H1 (cell line): ENCODE data around the gene SHCBP1. TPM values are rescaled to one million over a fixed set of nuclear protein-coding genes. Genes with fewer than 3 reads are reported as not detected.

ENCODE experiments used
- CTCF ChIA-PET: fragments of 300-600 bp; sonication (Branson Sonifier 250); formaldehyde crosslinking; loops from one replicate; lab custom pipeline; 2021; ENCODE audit not compliant: partially characterized antibody; lab: Charles Lee
- POLR2A ChIA-PET: fragments of 300-600 bp; sonication (Branson Sonifier 250); formaldehyde crosslinking; loops from one replicate; lab custom pipeline; 2021; ENCODE audit warnings: inconsistent platforms; ENCODE audit not compliant: partially characterized antibody; lab: Charles Lee
- DNase-seq, 2 experiments: peaks; one replicate each; pipeline versions ENCODE4 v3.0.0 to v3.0.0-alpha.2; 2010 to 2022; ENCODE audit warnings: low spot score in 2 of 2, low read depth in 1 of 2, mixed read lengths in 1 of 2
- FAIRE-seq: peaks from 2 replicates; lab custom pipeline; 2011; peaks lifted over from hg19 to GRCh38; lab: Jason Lieb, UNC
- H2AFZ ChIP-seq: 2 replicates; pipeline ENCODE4 v1.8.1; 2012; ENCODE audit warnings: low read length, inconsistent platforms
- H2AK5ac ChIP-seq: 2 replicates; pipeline ENCODE4 v1.6.1; 2013; ENCODE audit warnings: low read depth, low read length
- H2BK120ac ChIP-seq: replicated peaks from 2 replicates; pipeline ENCODE3; 2013; ENCODE audit warnings: low read depth, low read length, inconsistent platforms
- H2BK12ac ChIP-seq: 2 replicates; pipeline ENCODE4 v1.6.1; 2013; ENCODE audit warnings: low read depth, low read length
- H2BK15ac ChIP-seq: 2 replicates; pipeline ENCODE4 v1.6.1; 2013; ENCODE audit warnings: low read length
- H2BK20ac ChIP-seq: 2 replicates; pipeline ENCODE4 v1.6.1; 2013; ENCODE audit warnings: low read length
- H2BK5ac ChIP-seq: 2 replicates; pipeline ENCODE4 v1.6.1; 2013; ENCODE audit warnings: low read depth, low read length
- H3K14ac ChIP-seq: 2 replicates; pipeline ENCODE4 v1.6.1; 2013; ENCODE audit warnings: inconsistent platforms; ENCODE audit not compliant: insufficient read length
- H3K18ac ChIP-seq: 2 replicates; pipeline ENCODE4 v1.6.1; 2013; ENCODE audit warnings: low read length; ENCODE audit errors: extremely low read depth
- H3K23ac ChIP-seq: 2 replicates; pipeline ENCODE4 v1.6.1; 2013; ENCODE audit warnings: inconsistent platforms; ENCODE audit not compliant: insufficient read length
- H3K23me2 ChIP-seq: 2 replicates; pipeline ENCODE4 v1.6.1; 2013; ENCODE audit warnings: low read depth, low read length
- H3K27ac ChIP-seq: 2 replicates; pipeline ENCODE4 v1.6.1; 2011; ENCODE audit warnings: low read depth, low read length, inconsistent platforms
- H3K27me3 ChIP-seq, 4 experiments: replicated peaks in 1 of 4; 1 replicate in 1 of 4; 2 replicates in 3 of 4; pipeline versions ENCODE4 v1.6.1 to v1.8.1; 2011 to 2013; ENCODE audit warnings: low read length in 3 of 4, mild to moderate bottlenecking in 3 of 4, inconsistent platforms in 2 of 4, mixed read lengths in 2 of 4, moderate library complexity in 1 of 4; ENCODE audit not compliant: control insufficient read depth in 3 of 4, insufficient read depth in 3 of 4; ENCODE audit errors: extremely low read depth in 1 of 4
- H3K36me3 ChIP-seq, 4 experiments: 2 replicates each; pipeline versions ENCODE4 v1.6.1 to v1.8.1; 2011 to 2013; ENCODE audit warnings: mild to moderate bottlenecking in 4 of 4, low read length in 3 of 4, moderate library complexity in 2 of 4, control low read depth in 1 of 4, inconsistent platforms in 1 of 4; ENCODE audit not compliant: insufficient read depth in 4 of 4, control insufficient read depth in 2 of 4
- H3K4ac ChIP-seq: replicated peaks from 2 replicates; pipeline ENCODE3; 2013; ENCODE audit warnings: low read length, low read depth, mixed read lengths, inconsistent platforms; ENCODE audit not compliant: insufficient read length
- H3K4me1 ChIP-seq, 4 experiments: replicated peaks in 1 of 4; 1 replicate in 1 of 4; 2 replicates in 3 of 4; pipeline versions ENCODE4 v1.6.1 to v1.8.1; 2011 to 2013; ENCODE audit warnings: low read length in 3 of 4, inconsistent platforms in 2 of 4, mixed read lengths in 1 of 4; ENCODE audit not compliant: insufficient read depth in 4 of 4, control insufficient read depth in 3 of 4
- H3K4me2 ChIP-seq, 2 experiments: 2 replicates each; pipeline versions ENCODE4 v1.6.1 to v1.8.1; 2011 to 2013; ENCODE audit warnings: low read depth in 2 of 2, low read length in 2 of 2, control low read depth in 1 of 2, inconsistent platforms in 1 of 2, mild to moderate bottlenecking in 1 of 2; ENCODE audit not compliant: insufficient read depth in 1 of 2
- H3K4me3 ChIP-seq, 4 experiments: fragments of 200-600, 300-600 bp in 1 of 4; sonication (generic), shearing (Covaris generic), sonication (Bioruptor Twin) in 1 of 4; 2 replicates each; pipeline versions ENCODE4 v1.5.1 to v1.8.1; 2011 to 2016; ENCODE audit warnings: low read length in 4 of 4, low read depth in 3 of 4, control low read depth in 2 of 4, inconsistent platforms in 2 of 4, mild to moderate bottlenecking in 2 of 4, mixed read lengths in 1 of 4, moderate library complexity in 1 of 4; ENCODE audit not compliant: insufficient read depth in 2 of 4; ENCODE audit errors: extremely low read depth in 1 of 4
- H3K56ac ChIP-seq: replicated peaks from 2 replicates; pipeline ENCODE3; 2013; ENCODE audit warnings: low read depth, mild to moderate bottlenecking, mixed read lengths, low read length, inconsistent platforms; ENCODE audit not compliant: insufficient read length
- H3K79me1 ChIP-seq: 2 replicates; pipeline ENCODE4 v1.6.1; 2013; ENCODE audit warnings: low read depth, low read length, control low read depth
- H3K79me2 ChIP-seq, 2 experiments: 2 replicates each; pipeline versions ENCODE4 v1.6.1 to v1.8.1; 2012 to 2013; ENCODE audit warnings: low read length in 2 of 2, mild to moderate bottlenecking in 2 of 2, inconsistent platforms in 1 of 2; ENCODE audit not compliant: insufficient read depth in 2 of 2, control insufficient read depth in 1 of 2
- H3K9ac ChIP-seq, 4 experiments: replicated peaks in 1 of 4; 1 replicate in 1 of 4; 2 replicates in 3 of 4; pipeline versions ENCODE4 v1.6.1 to v1.8.1; 2011 to 2013; ENCODE audit warnings: low read depth in 3 of 4, low read length in 3 of 4, control low read depth in 2 of 4, mild to moderate bottlenecking in 2 of 4, moderate library complexity in 2 of 4, inconsistent platforms in 1 of 4; ENCODE audit errors: extremely low read depth in 1 of 4
- H3K9me3 ChIP-seq, 2 experiments: 2 replicates each; pipeline versions ENCODE4 v1.6.1 to v1.8.1; 2012 to 2013; ENCODE audit warnings: mild to moderate bottlenecking in 2 of 2, moderate library complexity in 2 of 2, control low read depth in 1 of 2, inconsistent platforms in 1 of 2, low read depth in 1 of 2, low read length in 1 of 2, mixed read lengths in 1 of 2; ENCODE audit not compliant: insufficient read depth in 2 of 2
- H4K20me1 ChIP-seq, 2 experiments: replicated peaks in 1 of 2; 2 replicates each; pipeline versions ENCODE3 to v1.8.1; 2011 to 2013; ENCODE audit warnings: inconsistent platforms in 2 of 2, low read length in 2 of 2, mild to moderate bottlenecking in 1 of 2; ENCODE audit not compliant: insufficient read depth in 2 of 2, control insufficient read depth in 1 of 2
- H4K5ac ChIP-seq: 2 replicates; pipeline ENCODE4 v1.6.1; 2013; ENCODE audit warnings: low read length, low read depth, mixed read lengths, inconsistent platforms; ENCODE audit not compliant: insufficient read length
- H4K8ac ChIP-seq: 2 replicates; pipeline ENCODE4 v1.8.0; 2013; ENCODE audit warnings: mild to moderate bottlenecking, moderate library complexity, low read length, inconsistent platforms; ENCODE audit not compliant: insufficient read depth; ENCODE audit errors: extremely low read depth
- H4K91ac ChIP-seq: replicated peaks from 2 replicates; pipeline ENCODE3; 2013; ENCODE audit warnings: low read length, mixed read lengths, inconsistent platforms; ENCODE audit not compliant: insufficient read length
- CTCF ChIP-seq, 3 experiments: IDR thresholded peaks; 1 replicate in 2 of 3; 2 replicates in 1 of 3; pipeline versions ENCODE4 v1.5.1 to v1.6.1; 2011; ENCODE audit warnings: low read length in 3 of 3, mild to moderate bottlenecking in 3 of 3, inconsistent platforms in 2 of 3, low read depth in 1 of 3, moderate library complexity in 1 of 3; ENCODE audit not compliant: insufficient read depth in 1 of 3; ENCODE audit errors: control extremely low read depth in 1 of 3
- KDM1A ChIP-seq: fragments of 200-600, 300-600 bp; sonication (generic); IDR thresholded peaks from 2 replicates; pipeline ENCODE4 v1.7.1; 2016; ENCODE audit warnings: mild to moderate bottlenecking, low read length, borderline replicate concordance
- SIX5 ChIP-seq: IDR thresholded peaks from 2 replicates; pipeline ENCODE4 v1.6.1; 2011; ENCODE audit warnings: mild to moderate bottlenecking, low read depth, low read length
- SP1 ChIP-seq: IDR thresholded peaks from 2 replicates; pipeline ENCODE4 v1.6.1; 2011; ENCODE audit warnings: low read depth, low read length
- SP4 ChIP-seq: IDR thresholded peaks from 2 replicates; pipeline ENCODE4 v1.6.1; 2012; ENCODE audit warnings: low read length, inconsistent platforms
- WGBS, 2 experiments: shearing (Covaris generic) in 1 of 2; methylation state at CpG; one replicate each; pipeline versions ENCODE4 v1.1.6 to v1.1.7; 2013 to 2015; ENCODE audit warnings: low lambda C conversion rate in 2 of 2, mixed read lengths in 2 of 2, inconsistent platforms in 1 of 2, low coverage in 1 of 2, missing lambda C conversion rate in 1 of 2; ENCODE audit not compliant: insufficient replicate concordance in 2 of 2, insufficient coverage in 1 of 2, insufficient read length in 1 of 2; ENCODE audit errors: extremely low coverage in 1 of 2, missing lambda C conversion rate in 1 of 2; 5-methylcytosine and 5-hydroxymethylcytosine counted together
- polyA plus RNA-seq, 7 experiments: library from polyadenylated mRNA; depleted of rRNA in 3 of 7; stranded (reverse) in 5 of 7; unstranded in 2 of 7; fragments of >200 nt in 5 of 7; fragments of 200-250 nt in 2 of 7; gene quantifications; 1 replicate in 5 of 7; 2 replicates in 1 of 7; 4 replicates in 1 of 7; pipeline versions ENCODE4 v1.2.1 to v1.2.3, GENCODE V29; 2011 to 2013; ENCODE audit warnings: missing spikeins in 2 of 7, mixed read lengths in 2 of 7
- total RNA-seq: library from RNA; stranded (reverse); fragmentation: NEBNext Ultra II Directional; extraction: Animal tissue kit (Norgen Biotek cat#: 25700); gene quantifications from 2 replicates; pipeline ENCODE4 v1.2.1, GENCODE V29; 2021

SHCBP1 gene
- total and polyA plus RNA-seq, 2 of the 8 experiments (the other 6 are each of a cell fraction or from before 2014, with no cell fraction given): 5.7 to 14.8 TPM

GRCh38 chr16:46651305-46651704 lies 30.1 kb upstream of the SHCBP1 start:
- no peak overlapping the region for H3K4me2 ChIP-seq
- no peaks in the 10 kb centered on the region for H3K79me1 ChIP-seq
- H4K5ac ChIP-seq: no peak overlapping the region
- no peak for DNase-seq
- TF ChIP-seq SIX5 (no peak), KDM1A (no peak), SP4 (no peak), CTCF (IDR thresholded peaks at IDR 0.05; ENCODE audit: control extremely low read depth in 1 of 3, insufficient read depth in 1 of 3, low read depth in 1 of 3, low read length in 3 of 3) (no peak), SP1 (no peak)
- H3K27ac ChIP-seq: no peak overlapping the region
- no peak overlapping the region for H4K91ac ChIP-seq
- no peaks in the 10 kb centered on the region for H3K36me3 ChIP-seq
- no peak overlapping the region for H3K14ac ChIP-seq
- H3K56ac ChIP-seq: no peak overlapping the region
- H2BK120ac ChIP-seq: no peak overlapping the region
- no peak for FAIRE-seq
- no peak overlapping the region for H2AFZ ChIP-seq
- H3K23me2 ChIP-seq: no peaks in the 10 kb centered on the region
- no peak overlapping the region for H2BK20ac ChIP-seq
- no peak overlapping the region for H3K18ac ChIP-seq
- no peak overlapping the region for H2AK5ac ChIP-seq
- H3K9ac ChIP-seq: no peak overlapping the region
- H3K4me3 ChIP-seq: no peak overlapping the region
- 93% methylated on average over 3 of the region's 3 CpGs; no CpG with 5 or more reads in 1 of the 2 experiments for WGBS, 2 experiments
- H2BK5ac ChIP-seq: no peak overlapping the region
- no peak overlapping the region for H2BK15ac ChIP-seq
- no peaks in the 10 kb centered on the region; a peak in 1 of 7 replicates for H3K27me3 ChIP-seq
- H4K8ac ChIP-seq: no peak overlapping the region
- H4K20me1 ChIP-seq: no peaks in the 10 kb centered on the region
- POLR2A ChIA-PET: interaction anchor here (0.5 to 1.4 kb wide), 2 partner anchors 18 to 1863 kb away, joined by 3 read pairs; no protein-coding TSS in a partner anchor
- CTCF ChIA-PET: no interaction called here
- no peaks in the 10 kb centered on the region; a peak in 1 of 4 replicates for H3K9me3 ChIP-seq
- H3K4me1 ChIP-seq: peaks cover 0 to 6% (median 2%) of the 10 kb centered on the region in 4 experiments; a peak in 1 of 7 replicates
- H3K4ac ChIP-seq: no peak overlapping the region
- H3K23ac ChIP-seq: no peak overlapping the region
- H3K79me2 ChIP-seq: no peaks in the 10 kb centered on the region
- H2BK12ac ChIP-seq: no peak overlapping the region
